Measurements from ENCODE around the gene NLRC3. TPM values are rescaled to one million over a fixed set of nuclear protein-coding genes. Genes with fewer than 3 reads are reported as not detected.

NLRC3 gene
- total RNA-seq, 1 donor from 2014 or later, result 22.2 TPM

GRCh38 chr16:3592559-3592958 is 15.4 kb upstream of the NLRC3 start:
- intact Hi-C loops (cut with micrococcal nuclease), result no loop called here
- no peak for ATAC-seq (ENCODE audit: low read depth)
- H3K27me3 Mint-ChIP-seq, result no peaks in the 10 kb centered on the region
- H3K4me3 Mint-ChIP-seq, result no peak overlapping the region
- TF ChIP-seq CTCF (IDR thresholded peaks at IDR 0.05), result no peak
- no peak for DNase-seq
- H3K4me1 Mint-ChIP-seq, result peaks cover 8% of the 10 kb centered on the region
- no peak overlapping the region for H3K27ac Mint-ChIP-seq
- ChIA-PET POLR2A (no interaction called here), CTCF (no interaction called here)
- peaks cover 25% of the 10 kb centered on the region for H3K36me3 Mint-ChIP-seq (ENCODE audit: low read depth)
- H3K9me3 Mint-ChIP-seq, result no peaks in the 10 kb centered on the region

- CTCF ChIA-PET, result no interaction called here
Observed at GRCh38 chr16:3591991-3592390, 14.8 kb upstream of the NLRC3 start.

GRCh38 chr16:3591436-3591803 is 14.2 kb upstream of the NLRC3 start:
- TF ChIP-seq CTCF (IDR thresholded peaks at IDR 0.05), result no peak
- intact Hi-C loops (cut with micrococcal nuclease), result no loop called here
- H3K4me3 Mint-ChIP-seq, result no peak overlapping the region

More at GRCh38 chr16:3591991-3592390, 14.8 kb upstream of the NLRC3 start:
- Mint-ChIP-seq H3K9me3 (no peaks in the 10 kb centered on the region), H3K4me1 (peaks cover 14% of the 10 kb centered on the region), H3K27me3 (no peaks in the 10 kb centered on the region), H3K36me3 (ENCODE audit: low read depth) (peaks cover 22% of the 10 kb centered on the region), H3K4me3 (no peak overlapping the region), H3K27ac (no peak overlapping the region)
- TF ChIP-seq CTCF (IDR thresholded peaks at IDR 0.05), result no peak
- intact Hi-C loops (cut with micrococcal nuclease), result no loop called here
- no peak for ATAC-seq (ENCODE audit: low read depth)
- POLR2A ChIA-PET, result no interaction called here
- DNase-seq, result no peak

GRCh38 chr16:3590736-3591435 is 13.7 kb upstream of the NLRC3 start:
- DNase-seq (no peak), ATAC-seq (ENCODE audit: low read depth) (no peak)
- Mint-ChIP-seq H3K36me3 (ENCODE audit: low read depth) (peaks cover 23% of the 10 kb centered on the region), H3K9me3 (no peaks in the 10 kb centered on the region), H3K4me3 (no peak overlapping the region), H3K27me3 (no peaks in the 10 kb centered on the region), H3K27ac (no peak overlapping the region), H3K4me1 (peaks cover 21% of the 10 kb centered on the region)
- ChIA-PET POLR2A (no interaction called here), CTCF (no interaction called here)
- TF ChIP-seq CTCF (IDR thresholded peaks at IDR 0.05), result no peak
- intact Hi-C loops (cut with micrococcal nuclease), result no loop called here

More at GRCh38 chr16:3591436-3591803, 14.2 kb upstream of the NLRC3 start:
- ChIA-PET CTCF (no interaction called here), POLR2A (no interaction called here)
- DNase-seq (no peak), ATAC-seq (ENCODE audit: low read depth) (no peak)
- H3K36me3 Mint-ChIP-seq (ENCODE audit: low read depth), result peaks cover 23% of the 10 kb centered on the region
- H3K27me3 Mint-ChIP-seq, result no peaks in the 10 kb centered on the region
- no peaks in the 10 kb centered on the region for H3K9me3 Mint-ChIP-seq
- no peak overlapping the region for H3K27ac Mint-ChIP-seq
- peaks cover 17% of the 10 kb centered on the region for H3K4me1 Mint-ChIP-seq

GRCh38 chr16:3589991-3590701 is 12.9 kb upstream of the NLRC3 start:
- POLR2A ChIA-PET, result no interaction called here
- DNase-seq (no peak), ATAC-seq (ENCODE audit: low read depth) (no peak)
- H3K4me1 Mint-ChIP-seq, result peaks cover 22% of the 10 kb centered on the region
- no peak overlapping the region for H3K27ac Mint-ChIP-seq
- H3K27me3 Mint-ChIP-seq, result no peaks in the 10 kb centered on the region
- no peak for TF ChIP-seq CTCF (IDR thresholded peaks at IDR 0.05)
- intact Hi-C loops (cut with micrococcal nuclease), result loop anchor here (5.0 kb wide), 1 partner anchor 43 kb away; no protein-coding TSS in a partner anchor
- no peaks in the 10 kb centered on the region for H3K9me3 Mint-ChIP-seq
- no peak overlapping the region for H3K4me3 Mint-ChIP-seq
- CTCF ChIA-PET, result no interaction called here
- peaks cover 20% of the 10 kb centered on the region for H3K36me3 Mint-ChIP-seq (ENCODE audit: low read depth)
